H1 (cell line): ENCODE measurements around the gene GNGT2. TPM values are rescaled to one million over a fixed set of nuclear protein-coding genes. Genes with fewer than 3 reads are reported as not detected.

Experiments used
- BCL11A ChIP-seq, 2 experiments: IDR thresholded peaks; one replicate each; pipeline ENCODE4 v1.6.1; 2011; ENCODE audit warnings: low read depth in 2 of 2, low read length in 2 of 2, mild to moderate bottlenecking in 2 of 2
- polyA plus RNA-seq, 7 experiments: library from polyadenylated mRNA; depleted of rRNA in 3 of 7; stranded (reverse) in 5 of 7; unstranded in 2 of 7; fragments of >200 nt in 5 of 7; fragments of 200-250 nt in 2 of 7; gene quantifications; 1 replicate in 5 of 7; 2 replicates in 1 of 7; 4 replicates in 1 of 7; pipeline versions ENCODE4 v1.2.1 to v1.2.3, GENCODE V29; 2011 to 2013; ENCODE audit warnings: missing spikeins in 2 of 7, mixed read lengths in 2 of 7
- total RNA-seq: library from RNA; stranded (reverse); fragmentation: NEBNext Ultra II Directional; extraction: Animal tissue kit (Norgen Biotek cat#: 25700); gene quantifications from 2 replicates; pipeline ENCODE4 v1.2.1, GENCODE V29; 2021

The GNGT2 gene
- total and polyA plus RNA-seq, 2 of the 8 experiments (the other 6 are each of a cell fraction or from before 2014, with no cell fraction given), result 1.3 to 1.4 TPM

DNA sequence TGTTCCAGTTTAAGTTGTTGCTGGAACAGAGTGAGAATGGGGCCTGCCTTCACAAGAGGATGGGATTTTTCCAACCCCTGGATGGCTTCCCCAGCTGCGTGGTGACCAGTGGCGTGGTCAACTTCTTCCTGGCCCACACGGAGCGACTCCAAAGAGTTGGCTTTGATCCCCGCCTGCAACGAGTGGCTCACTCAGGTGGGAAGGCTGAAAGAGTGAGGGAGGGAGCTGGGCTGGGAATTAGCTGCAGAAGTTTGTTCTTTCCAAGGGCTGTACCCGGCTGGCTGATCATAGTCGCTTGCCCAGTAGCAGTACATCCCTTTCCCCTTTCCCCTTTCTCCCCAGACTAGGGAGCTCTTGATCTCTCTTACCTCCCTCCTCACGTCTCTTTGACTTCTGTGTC is 41.7 kb downstream of the GNGT2 start (continued):
- TF ChIP-seq BCL11A (IDR thresholded peaks at IDR 0.05; ENCODE audit: low read depth in 2 of 2, low read length in 2 of 2), result no peak
